Measurements from ENCODE around the gene PLCD3.

PLCD3 gene

GRCh38 chr17:45147581-45148182, 15.4 kb upstream of the PLCD3 start:
- peak overlapping the region; percentile 100 for H3K27ac Mint-ChIP-seq
- no peaks in the 10 kb centered on the region for H3K36me3 Mint-ChIP-seq (ENCODE audit: low read depth)
- TF ChIP-seq CTCF (IDR thresholded peaks at IDR 0.05), result no peak
- peaks cover 9% of the 10 kb centered on the region for H3K27me3 Mint-ChIP-seq (ENCODE audit: low read depth, poor library complexity)
- H3K4me3 Mint-ChIP-seq, result peak overlapping the region; percentile 100
- no peaks in the 10 kb centered on the region for H3K9me3 Mint-ChIP-seq
- peaks cover 55% of the 10 kb centered on the region for H3K4me1 Mint-ChIP-seq
- peak; percentile 78 for DNase-seq

- TF ChIP-seq CTCF (IDR thresholded peaks at IDR 0.05), result no peak
- Mint-ChIP-seq H3K36me3 (ENCODE audit: low read depth) (no peaks in the 10 kb centered on the region), H3K9me3 (no peaks in the 10 kb centered on the region), H3K27me3 (ENCODE audit: low read depth, poor library complexity) (peaks cover 9% of the 10 kb centered on the region), H3K27ac (peak overlapping the region; percentile 100), H3K4me3 (peak overlapping the region; percentile 100), H3K4me1 (peaks cover 55% of the 10 kb centered on the region)
- no peak for DNase-seq
These were observed 14.7 kb upstream of the PLCD3 start for GRCh38 chr17:45146890-45147580.

- no peak for DNase-seq
- Mint-ChIP-seq H3K9me3 (no peaks in the 10 kb centered on the region), H3K27me3 (ENCODE audit: low read depth, poor library complexity) (peaks cover 9% of the 10 kb centered on the region), H3K4me3 (peak overlapping the region; percentile 100), H3K36me3 (ENCODE audit: low read depth) (no peaks in the 10 kb centered on the region), H3K4me1 (peaks cover 51% of the 10 kb centered on the region), H3K27ac (peak overlapping the region; percentile 97)
- TF ChIP-seq CTCF (IDR thresholded peaks at IDR 0.05), result no peak
These were observed 14.2 kb upstream of the PLCD3 start for GRCh38 chr17:45146592-45146889.

- Mint-ChIP-seq H3K36me3 (ENCODE audit: low read depth) (peaks cover under 1% of the 10 kb centered on the region), H3K9me3 (no peaks in the 10 kb centered on the region), H3K27ac (peak overlapping the region; percentile 66), H3K4me3 (peak overlapping the region; percentile 100), H3K27me3 (ENCODE audit: low read depth, poor library complexity) (peaks cover 9% of the 10 kb centered on the region), H3K4me1 (peaks cover 49% of the 10 kb centered on the region)
- no peak for DNase-seq
- no peak for TF ChIP-seq CTCF (IDR thresholded peaks at IDR 0.05)
These were observed 13.9 kb upstream of the PLCD3 start for GRCh38 chr17:45146166-45146565.

- no peak for DNase-seq
- no peak overlapping the region for H3K4me3 Mint-ChIP-seq
- H3K4me1 Mint-ChIP-seq, result peaks cover 48% of the 10 kb centered on the region
- H3K27me3 Mint-ChIP-seq (ENCODE audit: low read depth, poor library complexity), result peaks cover 9% of the 10 kb centered on the region
- H3K9me3 Mint-ChIP-seq, result no peaks in the 10 kb centered on the region
- H3K27ac Mint-ChIP-seq, result no peak overlapping the region
- TF ChIP-seq CTCF (IDR thresholded peaks at IDR 0.05), result no peak
- peaks cover 4% of the 10 kb centered on the region for H3K36me3 Mint-ChIP-seq (ENCODE audit: low read depth)
These were observed 12.7 kb upstream of the PLCD3 start for GRCh38 chr17:45145035-45145389.

All from nephron progenitor cell (in vitro differentiated cells).